Esophagus muscularis mucosa (tissue), 3 donors: ENCODE data around the gene HOXA7.

Experiments
- CTCF ChIP-seq, 3 experiments: fragments of 200-600 bp in 2 of 3; fragments of 450-650 bp in 1 of 3; sonication (generic) in 2 of 3; IDR thresholded peaks; one replicate each; pipeline ENCODE4 v1.5.1; 2017 to 2019; ENCODE audit warnings: antibody characterized with exemption in 3 of 3, mild to moderate bottlenecking in 2 of 3, moderate library complexity in 1 of 3
- EP300 ChIP-seq: sonication (generic); formaldehyde crosslinking; IDR thresholded peaks from one replicate; pipeline ENCODE4 v1.6.1; 2017; ENCODE audit warnings: antibody characterized with exemption

- TF ChIP-seq CTCF (IDR thresholded peaks at IDR 0.05), result no peak
- TF ChIP-seq EP300, result no peak
Observed at GRCh38 chr7:27114881-27115220, 41.6 kb downstream of the HOXA7 start.
